NCI-H2227 (cell line): ENCODE data around the gene C14orf132.

Source experiments
- DNase-seq: peaks from one replicate; lab custom pipeline; 2025; ENCODE audit not compliant: unreplicated experiment; lab: John Stamatoyannopoulos, UW

C14orf132 gene

GRCh38 chr14:96117101-96117897 lies 78.1 kb downstream of the C14orf132 start:
- peak; percentile 58 for DNase-seq

- no peak for DNase-seq
Measured at GRCh38 chr14:96117960-96118359, 78.8 kb downstream of the C14orf132 start.

- no peak for DNase-seq
Measured at GRCh38 chr14:96118391-96118790, 79.2 kb downstream of the C14orf132 start.

- DNase-seq: no peak
Measured at GRCh38 chr14:96119947-96120346, 80.8 kb downstream of the C14orf132 start.

- no peak for DNase-seq
Measured at GRCh38 chr14:96120392-96120791, 81.2 kb downstream of the C14orf132 start.

- DNase-seq: no peak
Measured at GRCh38 chr14:96120941-96121340, 81.8 kb downstream of the C14orf132 start.

GRCh38 chr14:96121660-96122395 lies 82.7 kb downstream of the C14orf132 start:
- DNase-seq: no peak

- no peak for DNase-seq
Measured at GRCh38 chr14:96122496-96122895, 83.3 kb downstream of the C14orf132 start.

- DNase-seq: no peak
Measured at GRCh38 chr14:96125536-96125935, 86.4 kb downstream of the C14orf132 start.

- no peak for DNase-seq
Measured at GRCh38 chr14:96126339-96126782, 87.2 kb downstream of the C14orf132 start.

GRCh38 chr14:96126783-96127271 lies 87.7 kb downstream of the C14orf132 start:
- DNase-seq: no peak

GRCh38 chr14:96129128-96129736 lies 90.1 kb downstream of the C14orf132 start:
- DNase-seq: no peak

- no peak for DNase-seq
Measured at GRCh38 chr14:96130391-96130790, 91.2 kb downstream of the C14orf132 start.

- no peak for DNase-seq
Measured at GRCh38 chr14:96130854-96131253, 91.7 kb downstream of the C14orf132 start.

- DNase-seq: no peak
Measured at GRCh38 chr14:96131836-96132235, 92.7 kb downstream of the C14orf132 start.

GRCh38 chr14:96134508-96134907 lies 95.3 kb downstream of the C14orf132 start:
- DNase-seq: no peak

- DNase-seq: no peak
Measured at GRCh38 chr14:96135285-96135684, 96.1 kb downstream of the C14orf132 start.

GRCh38 chr14:96136371-96137005 lies 97.3 kb downstream of the C14orf132 start:
- no peak for DNase-seq

GRCh38 chr14:96138241-96138640 lies 99.1 kb downstream of the C14orf132 start:
- no peak for DNase-seq

- DNase-seq: no peak
Measured at GRCh38 chr14:96139169-96139568, 100.0 kb downstream of the C14orf132 start.

GRCh38 chr14:96139879-96140278 lies 100.7 kb downstream of the C14orf132 start:
- DNase-seq: no peak
